Mesothelial cell of epicardium (in vitro differentiated cells): ENCODE measurements around the gene NTSR1. TPM values are rescaled to one million over a fixed set of nuclear protein-coding genes. Genes with fewer than 3 reads are reported as not detected.

Source experiments
- DNase-seq, 2 experiments: peaks; one replicate each; pipeline ENCODE4 v3.0.0; 2021; ENCODE audit warnings: low spot score in 2 of 2; ENCODE audit not compliant: unreplicated experiment in 2 of 2
- H3K27ac Mint-ChIP-seq: 2 replicates; pipeline ENCODE4 v1.8.0; 2021; ENCODE audit warnings: mixed read lengths
- H3K27me3 Mint-ChIP-seq: 2 replicates; pipeline ENCODE4 v1.8.0; 2021; ENCODE audit warnings: low read depth, mixed read lengths
- H3K36me3 Mint-ChIP-seq: 2 replicates; pipeline ENCODE4 v1.8.0; 2021; ENCODE audit warnings: mixed read lengths
- H3K4me1 Mint-ChIP-seq: 2 replicates; pipeline ENCODE4 v1.8.0; 2021; ENCODE audit warnings: mixed read lengths
- H3K4me3 Mint-ChIP-seq: 2 replicates; pipeline ENCODE4 v1.8.0; 2021; ENCODE audit warnings: mild to moderate bottlenecking, moderate library complexity, mixed read lengths
- H3K9me3 Mint-ChIP-seq: 2 replicates; pipeline ENCODE4 v1.8.0; 2021; ENCODE audit warnings: mixed read lengths
- CTCF ChIP-seq: fragments of 200-600 bp; sonication (generic); IDR thresholded peaks from one replicate; pipeline ENCODE4 v1.5.0; 2021; ENCODE audit warnings: antibody characterized with exemption; ENCODE audit not compliant: unreplicated experiment
- total RNA-seq: library from RNA; stranded (reverse); gene quantifications from 3 replicates; pipeline ENCODE4 v1.2.1, GENCODE V29; 2021

The NTSR1 gene
- total RNA-seq, 1 donor from 2014 or later = 0.36 TPM

DNA sequence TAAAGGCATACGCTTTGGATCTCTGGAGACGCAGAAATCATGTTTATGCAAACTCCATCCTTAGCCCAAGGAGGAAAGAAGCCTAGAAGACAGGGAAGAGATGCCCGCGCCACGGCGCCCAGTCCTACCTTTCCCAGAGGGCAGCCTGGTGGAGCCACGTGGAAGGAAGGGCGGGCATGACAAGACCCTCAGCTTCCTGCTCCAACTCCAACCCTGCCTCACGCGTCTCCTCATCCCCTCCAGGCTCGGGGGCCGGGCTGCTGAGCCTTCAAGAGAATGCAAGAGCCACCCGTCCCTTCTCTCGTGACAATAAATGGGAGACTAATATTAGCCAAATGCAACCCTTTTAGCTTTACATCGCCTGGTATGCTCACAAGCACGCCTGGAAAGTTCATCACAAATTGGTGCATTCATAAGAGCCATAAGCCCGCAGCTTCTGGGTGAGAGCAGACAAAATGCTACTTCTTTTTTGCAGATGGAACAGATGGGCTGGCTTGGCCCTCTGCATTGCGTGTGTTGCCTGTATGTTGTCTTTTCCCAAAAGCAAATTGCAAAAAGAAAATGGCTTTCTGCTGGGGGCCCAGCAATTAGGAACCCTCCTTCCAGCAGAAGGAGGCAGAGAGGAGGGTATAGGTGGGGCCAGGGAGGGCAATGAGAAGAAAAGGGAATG is 8.2 kb upstream of the NTSR1 start:
- H3K4me3 Mint-ChIP-seq = no peak overlapping the region
- H3K36me3 Mint-ChIP-seq = no peaks in the 10 kb centered on the region
- no peak overlapping the region for H3K27ac Mint-ChIP-seq
- H3K27me3 Mint-ChIP-seq = peaks cover 32% of the 10 kb centered on the region
- no peak for DNase-seq
- no peaks in the 10 kb centered on the region for H3K9me3 Mint-ChIP-seq
- no peak for TF ChIP-seq CTCF
- peaks cover 21% of the 10 kb centered on the region for H3K4me1 Mint-ChIP-seq

DNA sequence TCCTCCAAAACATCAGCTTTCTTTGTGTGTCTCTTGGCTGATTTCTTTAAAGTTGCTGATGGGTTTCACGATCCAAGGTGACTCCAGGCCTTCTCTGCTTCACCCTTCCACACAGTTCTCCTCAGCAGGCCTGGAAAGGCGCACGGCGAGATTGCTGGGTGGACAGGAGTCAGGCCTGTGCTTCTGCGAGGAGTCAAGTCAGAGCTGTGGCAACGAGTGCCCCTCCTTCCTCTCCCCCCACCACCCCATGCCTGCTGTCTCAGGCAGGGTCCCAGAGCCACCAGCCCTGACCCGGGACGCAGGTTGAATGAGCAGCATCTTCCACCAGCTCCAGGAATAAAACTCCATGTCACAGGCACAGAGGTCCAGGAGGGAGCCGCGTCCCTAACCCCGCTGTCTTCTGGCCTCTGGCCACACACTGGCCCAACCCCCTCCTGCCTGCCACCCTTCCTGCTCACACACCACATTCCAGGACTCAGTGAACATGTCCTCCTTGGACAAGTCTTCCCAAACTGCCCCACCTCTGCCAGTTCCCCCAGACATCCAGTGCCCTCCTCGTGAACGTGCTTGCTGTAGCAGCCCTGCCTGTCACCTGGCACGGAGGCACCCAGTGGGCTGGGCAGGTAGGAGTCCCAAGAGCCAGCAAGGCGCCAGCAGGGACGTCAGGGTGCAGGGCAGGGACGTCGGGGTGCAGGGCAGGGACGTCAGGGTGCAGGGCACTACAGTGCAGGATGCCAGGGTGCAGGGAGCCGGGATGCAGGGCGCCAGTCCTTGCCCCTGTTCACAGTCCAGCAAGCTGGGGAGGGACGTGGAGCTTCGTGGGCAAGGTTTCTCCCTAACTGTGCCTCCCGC is 7.2 kb upstream of the NTSR1 start:
- Mint-ChIP-seq H3K27me3 (peaks cover 32% of the 10 kb centered on the region), H3K27ac (no peak overlapping the region), H3K4me1 (peaks cover 21% of the 10 kb centered on the region), H3K36me3 (no peaks in the 10 kb centered on the region), H3K9me3 (no peaks in the 10 kb centered on the region), H3K4me3 (no peak overlapping the region)
- TF ChIP-seq CTCF = no peak
- DNase-seq = no peak

DNA sequence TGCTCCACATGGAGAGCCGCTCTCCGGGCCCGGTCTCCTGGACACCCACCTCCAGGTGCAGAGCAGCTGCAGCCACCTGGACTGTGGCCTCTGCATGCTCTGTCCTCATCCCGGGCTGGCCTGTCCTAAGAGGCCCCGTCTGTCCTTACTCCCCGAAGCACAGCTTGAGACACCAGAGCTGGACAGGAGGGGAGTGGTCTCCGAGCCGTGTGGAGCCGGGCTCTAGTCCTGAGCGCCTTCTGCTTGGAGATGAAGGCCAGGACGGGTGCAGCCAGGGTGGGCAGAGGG is 6.7 kb upstream of the NTSR1 start:
- no peak overlapping the region for H3K27ac Mint-ChIP-seq
- H3K36me3 Mint-ChIP-seq = no peaks in the 10 kb centered on the region
- no peak for TF ChIP-seq CTCF
- H3K27me3 Mint-ChIP-seq = peaks cover 35% of the 10 kb centered on the region
- no peaks in the 10 kb centered on the region for H3K9me3 Mint-ChIP-seq
- H3K4me3 Mint-ChIP-seq = no peak overlapping the region
- no peak for DNase-seq
- peaks cover 21% of the 10 kb centered on the region for H3K4me1 Mint-ChIP-seq

DNA sequence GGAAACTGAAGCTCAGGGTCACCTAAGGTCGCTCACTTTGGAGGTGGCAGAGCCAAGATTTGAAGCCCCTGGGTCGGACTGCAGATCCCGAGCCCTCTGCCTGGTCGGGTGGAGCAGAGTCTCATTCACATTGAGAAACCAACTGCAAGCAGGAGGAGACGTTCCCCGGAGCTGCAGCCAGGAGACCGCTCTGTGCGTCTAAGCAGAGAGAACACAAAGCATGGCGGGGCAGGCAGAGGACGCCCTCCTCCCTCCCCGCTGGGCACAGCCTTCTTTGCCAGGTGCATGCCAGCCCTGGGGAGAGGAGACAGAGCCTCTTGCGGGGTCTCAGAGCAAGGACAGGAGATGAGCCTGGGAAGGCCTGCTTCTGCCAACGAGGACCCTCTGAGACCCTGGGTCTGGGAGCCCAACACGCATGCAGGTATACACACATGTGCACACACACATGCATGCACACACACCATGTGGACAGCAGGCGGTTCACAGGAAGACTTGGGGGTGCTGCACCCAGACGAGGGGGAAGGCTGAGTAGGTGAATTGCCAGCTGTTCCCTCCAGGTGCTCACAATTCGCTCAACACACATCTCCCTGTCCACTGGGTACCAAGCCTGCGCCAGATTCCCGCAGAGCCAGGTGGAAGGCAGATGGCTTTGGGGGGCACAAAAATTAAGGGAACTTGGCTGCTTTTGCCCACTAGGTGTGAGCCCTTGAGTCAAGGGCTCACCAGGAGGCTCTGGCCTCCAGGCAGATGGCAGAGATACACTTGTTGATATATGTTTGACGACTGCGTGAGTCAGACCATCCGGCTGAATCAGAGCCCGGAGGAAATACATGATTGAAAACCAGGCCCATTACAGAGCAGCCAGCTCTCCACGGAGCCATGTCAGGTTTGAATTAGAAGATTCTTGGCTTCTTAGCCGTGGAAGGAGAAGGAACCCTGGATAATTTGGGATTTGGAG is 5.5 kb upstream of the NTSR1 start:
- Mint-ChIP-seq H3K36me3 (no peaks in the 10 kb centered on the region), H3K27me3 (peaks cover 40% of the 10 kb centered on the region), H3K27ac (peak overlapping the region; percentile 10), H3K9me3 (no peaks in the 10 kb centered on the region), H3K4me1 (peaks cover 19% of the 10 kb centered on the region), H3K4me3 (no peak overlapping the region)
- DNase-seq = no peak
- TF ChIP-seq CTCF = no peak

GRCh38 chr20:62703853-62704228 is 4.8 kb upstream of the NTSR1 start:
- peaks cover 20% of the 10 kb centered on the region for H3K4me1 Mint-ChIP-seq
- no peaks in the 10 kb centered on the region for H3K36me3 Mint-ChIP-seq
- H3K27ac Mint-ChIP-seq = peak overlapping the region; percentile 10
- no peak for DNase-seq
- H3K9me3 Mint-ChIP-seq = no peaks in the 10 kb centered on the region
- no peak for TF ChIP-seq CTCF
- H3K27me3 Mint-ChIP-seq = peaks cover 45% of the 10 kb centered on the region
- H3K4me3 Mint-ChIP-seq = no peak overlapping the region
